DOHH2 (cell line): Measurements from ENCODE around the gene SH3RF3.

Source experiments
- H3F3A ChIP-seq: fragments of 200-600 bp; sonication (generic), shearing (Covaris generic); 2 replicates; pipeline ENCODE4 v1.6.0; 2016; ENCODE audit warnings: antibody characterized with exemption, mild to moderate bottlenecking; ENCODE audit not compliant: control insufficient read depth, insufficient read depth
- H3K27ac ChIP-seq: fragments of 200-600 bp; sonication (generic); 2 replicates; pipeline ENCODE4 v1.5.1; 2014; ENCODE audit warnings: low read depth, mild to moderate bottlenecking, low read length, moderate library complexity
- H3K27me3 ChIP-seq: fragments of 200-600 bp; sonication (generic); 2 replicates; pipeline ENCODE4 v1.6.1; 2014; ENCODE audit warnings: mild to moderate bottlenecking, low read length, mixed read lengths; ENCODE audit not compliant: control insufficient read depth
- H3K36me3 ChIP-seq: fragments of 200-600 bp; sonication (generic); 2 replicates; pipeline ENCODE4 v1.6.1; 2014; ENCODE audit warnings: mild to moderate bottlenecking, low read length, moderate library complexity, mixed read lengths; ENCODE audit not compliant: control insufficient read depth
- H3K4me1 ChIP-seq: fragments of 200-600 bp; sonication (generic); 2 replicates; pipeline ENCODE4 v1.6.1; 2014; ENCODE audit warnings: mild to moderate bottlenecking, low read length, mixed read lengths; ENCODE audit not compliant: control insufficient read depth
- H3K4me2 ChIP-seq: fragments of 200-600 bp; sonication (generic); 2 replicates; pipeline ENCODE4 v1.6.0; 2014; ENCODE audit warnings: mild to moderate bottlenecking, low read length, moderate library complexity
- H3K4me3 ChIP-seq: fragments of 200-600 bp; sonication (generic); 2 replicates; pipeline ENCODE4 v1.5.1; 2014; ENCODE audit warnings: mild to moderate bottlenecking, low read length, mixed read lengths
- H3K79me2 ChIP-seq: fragments of 200-600 bp; sonication (generic); 2 replicates; pipeline ENCODE4 v1.6.1; 2014; ENCODE audit warnings: mild to moderate bottlenecking, low read length, mixed read lengths; ENCODE audit not compliant: control insufficient read depth
- H3K9me2 ChIP-seq: fragments of 200-600 bp; sonication (generic); replicated peaks from 2 replicates; pipeline ENCODE4 v1.6.1; 2014; ENCODE audit warnings: mild to moderate bottlenecking, low read length, mixed read lengths; ENCODE audit not compliant: control insufficient read depth
- H3K9me3 ChIP-seq: fragments of 200-600 bp; sonication (generic); 2 replicates; pipeline ENCODE4 v1.6.1; 2014; ENCODE audit warnings: antibody characterized with exemption, low read length, mixed read lengths; ENCODE audit not compliant: control insufficient read depth, insufficient read depth
- H4K20me1 ChIP-seq: fragments of 200-600 bp; sonication (generic); 2 replicates; pipeline ENCODE4 v1.6.0; 2014; ENCODE audit warnings: low read depth, mild to moderate bottlenecking, antibody characterized with exemption, low read length, moderate library complexity; ENCODE audit not compliant: control insufficient read depth, insufficient read depth
- EZH2phosphoT487 ChIP-seq: fragments of 200-600 bp; sonication (generic); IDR thresholded peaks from 2 replicates; pipeline ENCODE4 v1.6.1; 2017; ENCODE audit warnings: borderline replicate concordance, mild to moderate bottlenecking, antibody characterized with exemption, low read length, moderate library complexity, mixed read lengths
- TF ChIP-seq, protein P1 (sequence below): fragments of 200-600 bp; sonication (generic); IDR thresholded peaks from one replicate; pipeline ENCODE4 v1.5.1; 2014; ENCODE audit warnings: antibody characterized with exemption, mild to moderate bottlenecking, low read depth, low read length; ENCODE audit not compliant: poor library complexity, severe bottlenecking

Gene SH3RF3

GRCh38 chr2:109482361-109482861 is 353.4 kb downstream of the SH3RF3 start:
- no peak overlapping the region for H3K27ac ChIP-seq

DNA sequence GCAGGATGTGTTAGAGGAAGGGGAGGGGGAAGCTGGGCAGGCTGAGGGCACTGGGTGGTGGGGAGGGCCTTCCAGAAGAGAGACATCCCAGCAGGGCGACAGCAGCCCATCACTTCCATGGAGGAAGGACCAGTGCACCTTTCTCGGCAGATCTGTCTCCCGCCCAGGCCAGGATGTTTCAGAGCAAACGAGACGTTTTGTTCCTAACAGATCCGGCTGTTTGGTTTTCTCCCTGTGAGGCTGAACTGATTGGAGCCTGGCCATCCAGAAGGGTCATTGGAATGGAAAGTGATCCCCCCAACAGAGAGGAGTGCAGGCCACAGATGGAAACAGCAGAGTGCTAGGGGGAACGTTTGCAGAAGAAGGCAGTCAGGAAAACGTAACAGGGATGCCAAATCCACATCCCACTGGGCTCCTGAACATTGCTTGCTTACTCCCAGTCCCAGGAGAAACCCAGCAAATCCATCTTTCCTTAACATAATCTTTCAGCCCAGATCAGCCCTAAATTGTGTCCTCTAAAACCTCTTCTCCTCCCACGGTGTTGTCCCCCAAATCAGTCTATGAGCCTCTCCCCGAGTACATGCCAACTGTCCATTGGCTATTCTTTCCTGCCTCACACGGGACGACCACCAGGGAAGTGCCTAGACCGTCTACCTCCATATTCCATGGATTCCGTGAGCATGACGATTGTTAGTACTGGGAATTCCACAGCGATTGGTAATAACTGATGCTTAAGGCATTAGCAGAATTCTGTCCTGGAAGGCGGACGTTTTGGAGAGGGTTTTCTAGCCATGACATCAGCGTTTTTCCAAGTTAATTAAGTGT is 357.9 kb downstream of the SH3RF3 start:
- Histone ChIP-seq H3K79me2 (no peaks in the 10 kb centered on the region), H3K4me2 (no peak overlapping the region), H3K36me3 (no peaks in the 10 kb centered on the region), H3K9me2 (no peaks in the 10 kb centered on the region), H3K9me3 (no peaks in the 10 kb centered on the region), H3K27ac (no peak overlapping the region), H3K4me3 (no peak overlapping the region), H3F3A (no peaks in the 10 kb centered on the region), H4K20me1 (no peaks in the 10 kb centered on the region), H3K27me3 (no peaks in the 10 kb centered on the region), H3K4me1 (no peaks in the 10 kb centered on the region)
- no peak for TF ChIP-seq EZH2phosphoT487
- TF ChIP-seq, protein P1, sequence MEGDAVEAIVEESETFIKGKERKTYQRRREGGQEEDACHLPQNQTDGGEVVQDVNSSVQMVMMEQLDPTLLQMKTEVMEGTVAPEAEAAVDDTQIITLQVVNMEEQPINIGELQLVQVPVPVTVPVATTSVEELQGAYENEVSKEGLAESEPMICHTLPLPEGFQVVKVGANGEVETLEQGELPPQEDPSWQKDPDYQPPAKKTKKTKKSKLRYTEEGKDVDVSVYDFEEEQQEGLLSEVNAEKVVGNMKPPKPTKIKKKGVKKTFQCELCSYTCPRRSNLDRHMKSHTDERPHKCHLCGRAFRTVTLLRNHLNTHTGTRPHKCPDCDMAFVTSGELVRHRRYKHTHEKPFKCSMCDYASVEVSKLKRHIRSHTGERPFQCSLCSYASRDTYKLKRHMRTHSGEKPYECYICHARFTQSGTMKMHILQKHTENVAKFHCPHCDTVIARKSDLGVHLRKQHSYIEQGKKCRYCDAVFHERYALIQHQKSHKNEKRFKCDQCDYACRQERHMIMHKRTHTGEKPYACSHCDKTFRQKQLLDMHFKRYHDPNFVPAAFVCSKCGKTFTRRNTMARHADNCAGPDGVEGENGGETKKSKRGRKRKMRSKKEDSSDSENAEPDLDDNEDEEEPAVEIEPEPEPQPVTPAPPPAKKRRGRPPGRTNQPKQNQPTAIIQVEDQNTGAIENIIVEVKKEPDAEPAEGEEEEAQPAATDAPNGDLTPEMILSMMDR, result no peak

More at GRCh38 chr2:109482361-109482861, 353.4 kb downstream of the SH3RF3 start:
- H3K36me3 ChIP-seq, result no peaks in the 10 kb centered on the region
- H4K20me1 ChIP-seq, result no peaks in the 10 kb centered on the region
- H3K4me1 ChIP-seq, result no peaks in the 10 kb centered on the region
- TF ChIP-seq, protein P1, result no peak
- no peak for TF ChIP-seq EZH2phosphoT487
- no peaks in the 10 kb centered on the region for H3K79me2 ChIP-seq
- no peak overlapping the region for H3K4me2 ChIP-seq
- no peaks in the 10 kb centered on the region for H3F3A ChIP-seq
- no peaks in the 10 kb centered on the region for H3K9me3 ChIP-seq
- H3K4me3 ChIP-seq, result no peak overlapping the region
- H3K27me3 ChIP-seq, result no peaks in the 10 kb centered on the region
- H3K9me2 ChIP-seq, result no peaks in the 10 kb centered on the region

DNA sequence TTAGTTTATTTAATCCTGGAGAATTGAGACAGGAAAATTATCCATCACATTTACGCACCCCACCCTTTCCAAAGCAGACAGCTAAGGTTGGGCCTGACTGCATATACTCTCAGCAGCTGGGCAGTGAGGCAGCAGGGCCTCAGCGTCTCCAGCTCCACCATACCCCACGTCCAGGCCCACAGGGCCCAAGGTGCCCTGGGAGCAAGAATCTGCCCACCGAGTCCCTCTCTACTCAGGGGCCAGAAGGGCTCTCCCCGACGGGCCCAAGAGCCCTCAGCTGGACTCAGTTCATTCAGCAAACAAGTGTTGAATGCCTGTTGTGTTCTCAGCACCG is 358.5 kb downstream of the SH3RF3 start:
- no peak for TF ChIP-seq EZH2phosphoT487
- TF ChIP-seq, protein P1, result no peak
- Histone ChIP-seq H3K27ac (no peak overlapping the region), H3K36me3 (no peaks in the 10 kb centered on the region), H3K4me2 (no peak overlapping the region), H3K79me2 (no peaks in the 10 kb centered on the region), H3K4me3 (no peak overlapping the region), H3K4me1 (no peaks in the 10 kb centered on the region), H3K27me3 (no peaks in the 10 kb centered on the region), H3K9me2 (no peaks in the 10 kb centered on the region), H4K20me1 (no peaks in the 10 kb centered on the region), H3K9me3 (no peaks in the 10 kb centered on the region), H3F3A (no peaks in the 10 kb centered on the region)
